Measurements from ENCODE around the gene OGT. TPM values are rescaled to one million over a fixed set of nuclear protein-coding genes. Genes with fewer than 3 reads are reported as not detected.

The OGT gene
- total RNA-seq, 1 donor from 2014 or later = 210 TPM

- H3K36me3 Mint-ChIP-seq (ENCODE audit: unreplicated experiment) = peaks cover 22% of the 10 kb centered on the region
- TF ChIP-seq, protein P1, sequence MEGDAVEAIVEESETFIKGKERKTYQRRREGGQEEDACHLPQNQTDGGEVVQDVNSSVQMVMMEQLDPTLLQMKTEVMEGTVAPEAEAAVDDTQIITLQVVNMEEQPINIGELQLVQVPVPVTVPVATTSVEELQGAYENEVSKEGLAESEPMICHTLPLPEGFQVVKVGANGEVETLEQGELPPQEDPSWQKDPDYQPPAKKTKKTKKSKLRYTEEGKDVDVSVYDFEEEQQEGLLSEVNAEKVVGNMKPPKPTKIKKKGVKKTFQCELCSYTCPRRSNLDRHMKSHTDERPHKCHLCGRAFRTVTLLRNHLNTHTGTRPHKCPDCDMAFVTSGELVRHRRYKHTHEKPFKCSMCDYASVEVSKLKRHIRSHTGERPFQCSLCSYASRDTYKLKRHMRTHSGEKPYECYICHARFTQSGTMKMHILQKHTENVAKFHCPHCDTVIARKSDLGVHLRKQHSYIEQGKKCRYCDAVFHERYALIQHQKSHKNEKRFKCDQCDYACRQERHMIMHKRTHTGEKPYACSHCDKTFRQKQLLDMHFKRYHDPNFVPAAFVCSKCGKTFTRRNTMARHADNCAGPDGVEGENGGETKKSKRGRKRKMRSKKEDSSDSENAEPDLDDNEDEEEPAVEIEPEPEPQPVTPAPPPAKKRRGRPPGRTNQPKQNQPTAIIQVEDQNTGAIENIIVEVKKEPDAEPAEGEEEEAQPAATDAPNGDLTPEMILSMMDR (IDR thresholded peaks at IDR 0.05) = no peak
- no peak overlapping the region for H3K4me3 Mint-ChIP-seq (ENCODE audit: unreplicated experiment)
- H3K27ac Mint-ChIP-seq (ENCODE audit: unreplicated experiment) = no peak overlapping the region
- no peak for DNase-seq (ENCODE audit: extremely low spot score, unreplicated experiment)
- H3K9me3 Mint-ChIP-seq (ENCODE audit: unreplicated experiment) = peaks cover 1% of the 10 kb centered on the region
- no peaks in the 10 kb centered on the region for H3K27me3 Mint-ChIP-seq (ENCODE audit: unreplicated experiment)
- H3K4me1 Mint-ChIP-seq (ENCODE audit: unreplicated experiment) = peaks cover 2% of the 10 kb centered on the region
These were observed 44.8 kb downstream of the OGT start for GRCh38 chrX:71577682-71578081.

DNA sequence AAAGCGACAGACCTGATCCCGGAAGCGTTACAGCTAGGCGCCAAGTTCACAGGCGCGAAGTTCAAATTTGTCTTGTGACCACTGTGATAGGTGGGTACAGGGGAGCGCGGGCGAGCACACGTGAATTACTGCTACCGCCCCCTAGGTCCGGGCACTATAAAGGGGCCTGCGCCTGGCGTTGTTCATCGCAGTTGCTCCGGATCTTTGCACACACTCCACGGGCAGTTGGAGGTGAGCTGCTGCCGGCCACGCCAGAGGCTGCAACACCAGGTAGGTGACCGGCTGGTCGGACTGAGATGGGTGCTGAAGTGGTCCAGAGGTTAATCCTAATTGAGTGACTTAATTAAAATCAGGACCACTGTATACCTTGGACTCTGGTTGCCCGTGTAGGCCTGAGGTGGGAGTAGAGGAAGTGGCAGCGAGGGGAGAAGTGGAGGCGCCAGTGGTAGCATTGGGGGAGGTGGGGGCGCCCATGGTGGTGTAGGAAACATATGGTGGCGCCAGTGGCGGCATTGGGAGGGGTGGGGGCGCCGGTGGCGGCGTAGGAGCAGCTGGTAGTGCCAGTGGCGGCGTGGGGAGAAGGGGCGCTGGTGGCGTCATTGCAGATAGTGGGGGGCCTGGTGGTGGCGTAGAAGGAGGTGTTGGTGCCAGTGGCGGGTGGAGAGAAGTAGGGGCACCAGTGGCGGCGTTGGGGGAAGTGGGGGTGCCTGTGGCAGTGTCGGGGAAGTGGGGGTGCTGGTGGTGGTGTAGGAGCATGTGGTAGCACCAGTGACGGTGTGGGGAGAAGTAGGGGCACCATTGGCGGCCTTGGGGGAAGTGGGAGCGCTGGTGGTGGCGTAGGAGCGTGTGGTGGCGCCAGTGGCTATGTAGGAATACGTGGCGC is 45.6 kb downstream of the OGT start, which contains the start of gene GCNA:
TSS of gene GCNA (plus strand) at position 185 of the 883 bp plus-strand sequence. CDS start 2,385 bp downstream, outside the sequence.
- Mint-ChIP-seq H3K4me3 (ENCODE audit: unreplicated experiment) (no peak within 1 kb of the TSS), H3K4me1 (ENCODE audit: unreplicated experiment) (peaks cover 2% of the 10 kb centered on the region), H3K9me3 (ENCODE audit: unreplicated experiment) (peaks cover 3% of the 10 kb centered on the region), H3K36me3 (ENCODE audit: unreplicated experiment) (peaks cover 21% of the 10 kb centered on the region), H3K27ac (ENCODE audit: unreplicated experiment) (no peak within 1 kb of the TSS), H3K27me3 (ENCODE audit: unreplicated experiment) (no peaks in the 10 kb centered on the region)
- no peak for DNase-seq (ENCODE audit: extremely low spot score, unreplicated experiment)
- TF ChIP-seq, protein P1 (IDR thresholded peaks at IDR 0.05) = no peak

GRCh38 chrX:71579136-71579989 is 46.5 kb downstream of the OGT start:
- Mint-ChIP-seq H3K4me1 (ENCODE audit: unreplicated experiment) (peaks cover under 1% of the 10 kb centered on the region), H3K9me3 (ENCODE audit: unreplicated experiment) (peaks cover 3% of the 10 kb centered on the region), H3K4me3 (ENCODE audit: unreplicated experiment) (no peak overlapping the region), H3K27me3 (ENCODE audit: unreplicated experiment) (no peaks in the 10 kb centered on the region), H3K27ac (ENCODE audit: unreplicated experiment) (peak overlapping the region; percentile 3), H3K36me3 (ENCODE audit: unreplicated experiment) (peaks cover 19% of the 10 kb centered on the region)
- no peak for DNase-seq (ENCODE audit: extremely low spot score, unreplicated experiment)
- TF ChIP-seq, protein P1 (IDR thresholded peaks at IDR 0.05) = no peak

DNA sequence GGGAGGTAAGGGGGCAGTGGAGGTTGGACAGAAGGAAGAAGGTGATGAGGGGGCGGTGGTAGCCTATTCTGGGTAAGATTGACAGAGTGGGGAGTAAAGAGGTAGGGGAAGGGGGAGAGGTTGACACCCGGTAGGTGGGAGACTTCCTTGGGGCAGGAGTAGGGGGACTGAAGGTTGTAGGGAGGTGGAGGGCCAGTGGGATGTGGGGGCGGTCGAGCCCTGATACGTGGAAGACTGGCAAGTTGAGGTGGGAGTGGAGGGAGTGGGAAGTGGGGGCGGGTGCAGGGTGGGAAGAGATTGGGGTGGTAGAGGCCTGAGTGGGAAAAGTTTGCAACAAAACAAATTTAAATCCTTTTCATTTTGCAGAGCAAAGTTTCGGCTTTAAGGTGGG is 47.1 kb downstream of the OGT start:
- H3K4me3 Mint-ChIP-seq (ENCODE audit: unreplicated experiment) = no peak overlapping the region
- no peaks in the 10 kb centered on the region for H3K27me3 Mint-ChIP-seq (ENCODE audit: unreplicated experiment)
- peaks cover 3% of the 10 kb centered on the region for H3K9me3 Mint-ChIP-seq (ENCODE audit: unreplicated experiment)
- no peak for DNase-seq (ENCODE audit: extremely low spot score, unreplicated experiment)
- no peaks in the 10 kb centered on the region for H3K4me1 Mint-ChIP-seq (ENCODE audit: unreplicated experiment)
- TF ChIP-seq, protein P1 (IDR thresholded peaks at IDR 0.05) = no peak
- H3K36me3 Mint-ChIP-seq (ENCODE audit: unreplicated experiment) = peaks cover 16% of the 10 kb centered on the region
- H3K27ac Mint-ChIP-seq (ENCODE audit: unreplicated experiment) = peak overlapping the region; percentile 3

- Mint-ChIP-seq H3K4me1 (ENCODE audit: unreplicated experiment) (no peaks in the 10 kb centered on the region), H3K4me3 (ENCODE audit: unreplicated experiment) (no peak overlapping the region), H3K27ac (ENCODE audit: unreplicated experiment) (no peak overlapping the region), H3K9me3 (ENCODE audit: unreplicated experiment) (peaks cover 9% of the 10 kb centered on the region), H3K27me3 (ENCODE audit: unreplicated experiment) (no peaks in the 10 kb centered on the region), H3K36me3 (ENCODE audit: unreplicated experiment) (peaks cover 16% of the 10 kb centered on the region)
- TF ChIP-seq, protein P1 (IDR thresholded peaks at IDR 0.05) = no peak
- no peak for DNase-seq (ENCODE audit: extremely low spot score, unreplicated experiment)
These were observed 48.3 kb downstream of the OGT start for GRCh38 chrX:71581210-71581609.

Data from osteocyte (in vitro differentiated cells).